HG03558 (cell line): Measurements from ENCODE around the gene WNK3.

Source experiments
- ATAC-seq: cut with Tn5 transposase; IDR thresholded peaks from one replicate; pipeline ENCODE4 v1.9.1; 2021; ENCODE audit warnings: moderate number of reproducible peaks; ENCODE audit not compliant: unreplicated experiment; ENCODE audit errors: extremely low read depth

Gene WNK3

DNA sequence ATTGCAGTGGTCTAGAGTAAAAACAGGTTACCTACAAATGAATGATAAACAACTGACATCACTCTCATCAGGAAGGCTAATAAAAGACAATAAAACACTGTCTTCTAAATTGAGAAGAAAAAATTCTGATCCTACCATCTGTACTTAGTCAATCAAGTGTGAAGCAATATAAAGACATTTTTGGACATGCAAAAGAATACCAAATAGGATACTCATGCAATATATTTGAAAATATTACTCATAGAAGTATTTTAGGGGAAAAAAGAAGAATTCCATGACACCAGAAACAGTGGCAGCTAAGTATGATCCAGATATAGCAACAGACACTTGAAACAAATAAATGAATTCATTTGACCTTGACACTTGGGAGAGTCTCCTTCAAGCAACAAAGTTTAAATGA lies 111.0 kb downstream of the WNK3 start:
- no peak for ATAC-seq

DNA sequence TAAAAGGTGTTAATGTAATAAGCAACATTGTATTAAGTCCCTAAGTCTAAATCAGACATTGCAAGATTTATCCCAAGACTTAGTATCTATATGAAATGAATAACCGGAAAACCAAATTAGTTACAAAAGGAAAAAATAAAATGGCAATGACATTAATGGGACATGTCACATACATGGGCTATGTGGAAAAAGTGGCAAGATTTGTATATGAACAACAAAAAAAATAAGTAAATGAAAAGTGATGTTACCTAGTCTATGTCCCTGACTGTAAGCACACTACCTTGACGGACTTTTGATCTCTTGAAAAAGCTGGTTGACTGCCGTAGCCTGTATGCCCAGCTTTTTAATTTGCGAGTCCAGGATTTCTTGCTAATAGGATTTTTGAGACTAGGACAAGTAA lies 119.3 kb downstream of the WNK3 start:
- no peak for ATAC-seq

DNA sequence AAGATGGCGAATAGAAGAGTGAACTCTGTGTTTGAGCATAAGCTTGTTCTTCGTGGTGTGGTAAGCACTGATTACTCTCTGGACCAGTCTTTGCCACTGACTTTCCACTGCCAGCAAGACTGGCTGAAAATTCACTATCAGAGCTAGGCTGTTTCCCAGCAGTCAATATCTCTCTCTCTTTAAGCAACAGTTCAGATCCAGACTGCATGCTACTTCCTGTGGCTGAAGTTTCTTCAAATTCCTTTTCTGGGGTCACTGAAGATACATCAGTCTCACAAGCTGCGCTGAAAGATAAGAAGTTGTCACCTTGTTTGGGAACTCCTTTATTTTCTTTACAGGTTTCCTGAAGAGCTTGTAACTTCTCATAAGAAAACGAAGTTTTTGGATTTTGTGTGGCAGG lies 120.8 kb downstream of the WNK3 start:
- ATAC-seq = no peak

DNA sequence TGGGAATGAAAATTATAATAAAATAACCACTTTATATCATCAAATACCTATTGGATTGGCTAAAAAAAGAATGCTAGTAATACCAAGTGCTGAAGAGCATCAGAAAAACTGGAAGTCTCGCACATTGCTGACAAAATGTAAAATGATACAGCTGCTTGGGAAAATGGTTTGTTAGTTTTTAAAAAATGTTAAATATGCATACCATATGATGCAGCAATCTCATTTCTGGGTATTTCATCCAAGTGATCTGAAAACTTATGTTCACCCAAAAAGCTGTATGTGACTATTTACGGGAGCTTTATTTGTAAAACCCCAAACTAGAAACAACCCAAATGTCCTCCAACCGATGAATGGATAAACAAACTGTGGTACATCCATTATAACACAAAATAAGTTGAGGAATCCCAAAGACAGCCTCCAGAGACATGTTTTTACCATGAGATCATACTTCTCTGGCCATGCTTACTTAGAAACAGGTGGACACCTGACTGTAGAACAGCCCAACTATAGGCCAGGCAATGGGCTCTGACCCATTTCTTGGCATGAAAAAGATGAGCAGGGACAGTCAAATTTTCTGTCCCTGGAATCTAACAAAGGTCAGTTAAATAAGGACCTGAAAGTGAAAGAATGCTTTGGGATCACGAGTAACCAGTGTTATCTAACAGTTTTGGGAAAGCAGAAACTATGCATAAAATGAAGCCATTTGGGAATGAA lies 127.3 kb downstream of the WNK3 start:
- no peak for ATAC-seq

DNA sequence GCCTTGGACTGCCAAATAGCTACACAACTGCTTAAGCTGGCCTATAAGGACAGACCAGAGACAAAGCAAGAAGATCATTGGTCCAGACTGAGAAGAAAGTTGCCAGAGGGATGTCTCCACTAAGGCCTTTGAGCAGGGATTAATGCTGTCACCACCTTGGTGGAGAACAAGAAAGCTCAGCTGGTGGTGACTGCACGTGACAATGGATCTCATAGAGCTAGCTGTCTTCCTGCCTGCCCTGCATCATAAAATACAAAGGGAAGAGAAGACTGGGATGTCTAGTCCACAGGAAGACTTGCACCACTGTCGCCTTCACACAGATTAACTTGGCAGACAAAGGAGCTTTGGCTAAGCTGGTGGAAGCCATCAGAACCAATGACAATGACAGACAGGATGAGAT lies 134.3 kb downstream of the WNK3 start:
- no peak for ATAC-seq

DNA sequence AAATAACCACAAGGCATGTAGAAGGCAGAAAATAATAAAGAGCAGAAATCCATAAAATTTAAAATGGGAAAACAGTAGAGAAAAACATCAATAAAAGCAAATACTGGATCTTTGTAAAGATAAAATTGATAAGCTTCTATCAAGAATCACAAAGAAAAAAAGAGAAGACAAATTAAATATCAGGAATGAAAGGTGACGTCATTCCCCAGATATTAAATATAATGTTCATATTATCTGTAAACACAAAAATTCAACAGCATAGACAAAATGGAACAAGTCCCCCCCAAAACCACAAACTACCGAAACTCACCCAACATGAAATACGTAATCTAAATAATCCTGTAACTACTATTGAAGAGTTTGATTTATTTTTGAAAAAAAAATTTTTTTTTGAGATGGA lies 144.2 kb downstream of the WNK3 start:
- ATAC-seq = no peak

DNA sequence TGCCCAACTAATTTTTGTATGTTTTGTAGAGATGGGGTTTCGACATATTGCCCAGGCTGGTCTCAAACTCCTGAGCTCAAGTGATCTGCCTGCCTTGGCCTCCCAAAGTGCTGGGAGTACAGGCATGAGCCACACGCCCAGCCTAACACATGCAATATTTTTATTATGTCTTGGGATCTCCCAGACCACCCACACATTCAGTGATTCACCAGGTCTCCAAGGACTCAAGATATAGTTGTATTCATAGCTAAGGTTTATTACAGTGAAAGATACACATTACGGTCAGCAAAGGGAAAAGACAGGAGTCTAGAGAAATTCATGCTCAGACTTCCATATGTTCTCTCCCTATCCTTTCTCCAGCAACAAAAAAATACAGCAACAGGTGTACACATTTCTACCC lies 149.3 kb downstream of the WNK3 start:
- no peak for ATAC-seq

DNA sequence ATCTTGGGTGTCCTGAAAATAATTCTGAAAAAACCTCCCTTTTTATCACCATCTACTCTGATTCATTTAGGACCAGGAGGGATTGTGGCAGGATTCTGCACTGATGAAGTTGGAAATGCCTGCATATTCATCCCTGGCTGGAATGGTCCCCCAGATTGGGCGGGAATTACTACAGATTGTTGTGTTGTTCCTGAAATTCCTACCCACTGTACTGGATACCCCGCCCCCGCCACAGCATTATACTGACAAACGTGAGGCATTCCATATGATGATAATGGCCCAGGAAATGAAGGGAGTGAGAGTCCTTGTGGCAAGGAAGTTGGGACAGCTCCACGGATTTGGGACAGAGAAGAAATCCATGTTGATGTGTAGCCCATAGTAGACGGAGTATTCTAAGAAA lies 159.6 kb downstream of the WNK3 start:
- no peak for ATAC-seq

DNA sequence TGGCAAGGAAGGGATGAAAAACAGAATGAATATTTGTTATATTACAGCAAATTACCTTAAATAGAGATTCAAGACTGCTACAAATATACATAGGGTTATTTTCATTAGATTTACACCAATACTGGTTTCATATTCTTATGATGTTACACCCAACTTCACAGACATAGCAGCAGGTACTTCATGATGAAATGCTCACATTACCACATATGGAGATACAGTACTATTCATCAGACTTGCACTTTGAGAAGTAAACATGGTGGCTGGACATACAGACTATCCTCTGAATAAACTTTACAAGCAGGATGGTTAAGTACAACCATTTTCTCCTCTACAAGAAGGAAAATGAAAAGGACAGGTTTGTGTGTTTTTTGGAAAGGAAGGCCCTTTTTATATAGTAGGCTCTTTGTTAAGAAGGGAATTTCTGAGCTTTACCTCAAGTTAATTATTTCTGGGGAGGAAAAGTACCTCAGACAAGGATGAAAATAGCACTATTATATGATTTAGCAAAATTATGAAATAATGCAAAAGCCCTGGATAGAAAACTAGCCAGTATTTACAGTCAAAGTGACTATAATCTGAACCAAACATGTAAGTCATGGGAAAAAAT lies 162.8 kb downstream of the WNK3 start:
- no peak for ATAC-seq

DNA sequence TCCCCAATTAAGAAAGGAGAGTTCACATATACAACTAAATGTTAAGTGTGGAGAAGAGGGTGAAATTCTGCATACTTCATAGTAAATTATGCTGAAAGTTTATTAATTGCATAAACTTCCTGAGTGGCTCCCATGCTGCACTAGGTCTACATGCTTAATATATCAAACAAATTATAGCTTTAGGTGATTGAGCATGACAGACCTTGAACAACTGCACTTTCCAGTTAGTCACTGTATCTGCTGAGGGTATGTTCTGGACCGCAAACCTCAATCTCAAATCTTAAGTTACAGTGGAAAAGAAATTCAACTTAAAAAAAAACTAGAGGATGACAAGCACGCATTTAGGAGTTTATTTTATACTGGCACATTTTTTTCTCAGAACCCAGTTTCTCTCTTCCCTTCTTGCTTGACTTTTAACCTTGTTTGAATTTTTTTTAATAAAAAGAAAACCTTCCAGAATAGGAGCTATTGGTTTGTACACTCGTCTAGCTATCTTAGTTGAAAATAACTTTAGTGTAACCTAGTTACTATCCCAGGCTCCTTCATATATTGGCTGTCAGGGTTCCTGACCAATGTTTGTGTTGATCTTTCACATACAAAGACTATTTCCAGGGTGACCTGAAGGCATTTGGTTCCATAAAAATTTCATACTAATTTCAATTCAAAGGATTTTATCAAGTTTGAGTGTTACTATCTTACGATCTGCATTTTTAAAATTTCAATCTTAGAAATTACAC lies 164.6 kb downstream of the WNK3 start:
- no peak for ATAC-seq

DNA sequence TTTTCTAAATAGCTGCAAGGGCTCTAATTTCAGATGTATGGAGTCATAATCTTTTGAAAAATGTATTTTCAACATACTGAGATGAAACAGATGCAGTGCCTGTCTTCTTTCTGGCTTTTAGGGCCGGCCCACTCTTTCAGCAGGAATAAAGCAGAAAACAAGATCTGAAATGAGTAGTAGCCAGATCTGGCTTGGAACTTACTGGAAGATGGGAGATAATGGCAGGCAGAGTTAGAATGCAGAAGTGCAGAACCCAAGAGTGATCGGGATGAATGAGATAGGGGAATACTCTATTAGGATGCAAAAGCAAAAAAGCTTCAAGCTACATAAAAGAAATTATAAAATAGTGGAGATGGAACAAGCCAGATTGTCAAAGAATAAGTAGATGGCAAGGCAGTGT lies 173.4 kb downstream of the WNK3 start:
- no peak for ATAC-seq

DNA sequence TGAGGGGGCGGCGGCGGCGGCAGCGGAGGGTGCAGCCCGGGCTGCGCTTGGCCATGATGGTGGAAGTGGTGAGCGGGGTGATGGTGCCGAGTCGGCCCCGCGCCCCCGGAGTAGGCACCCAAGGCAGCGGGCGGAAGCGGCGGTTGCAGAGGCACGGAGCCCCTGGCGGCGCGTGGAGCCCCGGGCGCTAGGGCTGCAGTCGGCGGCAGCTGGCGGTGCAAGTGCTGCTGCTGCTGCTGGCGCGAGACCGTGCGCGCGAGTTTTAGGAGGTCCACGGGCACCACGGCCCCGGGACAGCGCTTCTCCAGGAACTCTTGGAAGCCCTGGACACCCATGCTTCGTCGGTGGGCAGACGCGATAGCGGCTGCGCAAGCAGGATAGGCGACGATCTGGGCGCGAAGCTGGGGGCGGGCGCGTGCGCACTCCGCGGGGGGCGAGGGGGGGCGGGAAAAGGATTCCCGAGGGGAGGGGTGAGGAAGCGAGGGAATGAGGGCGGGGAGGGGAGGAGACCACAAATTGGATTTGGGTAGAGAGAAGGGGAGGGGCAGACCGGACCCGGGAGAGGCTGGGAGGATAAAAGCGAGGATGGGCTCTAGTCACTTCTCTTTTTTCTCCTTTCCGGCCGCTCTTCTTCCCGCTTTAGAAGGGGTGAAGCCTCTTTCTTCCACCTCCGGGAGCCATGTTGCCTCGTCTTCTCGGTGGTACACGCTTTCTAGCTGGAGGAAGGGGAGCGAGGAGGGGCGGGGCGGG lies 174.8 kb downstream of the WNK3 start, which contains the start of gene FAM120C:
Gene FAM120C, minus strand, starts transcription at position 391 of the 750 bp plus-strand sequence. Its CDS starts 56 bp downstream, at position 335.
- no peak for ATAC-seq

DNA sequence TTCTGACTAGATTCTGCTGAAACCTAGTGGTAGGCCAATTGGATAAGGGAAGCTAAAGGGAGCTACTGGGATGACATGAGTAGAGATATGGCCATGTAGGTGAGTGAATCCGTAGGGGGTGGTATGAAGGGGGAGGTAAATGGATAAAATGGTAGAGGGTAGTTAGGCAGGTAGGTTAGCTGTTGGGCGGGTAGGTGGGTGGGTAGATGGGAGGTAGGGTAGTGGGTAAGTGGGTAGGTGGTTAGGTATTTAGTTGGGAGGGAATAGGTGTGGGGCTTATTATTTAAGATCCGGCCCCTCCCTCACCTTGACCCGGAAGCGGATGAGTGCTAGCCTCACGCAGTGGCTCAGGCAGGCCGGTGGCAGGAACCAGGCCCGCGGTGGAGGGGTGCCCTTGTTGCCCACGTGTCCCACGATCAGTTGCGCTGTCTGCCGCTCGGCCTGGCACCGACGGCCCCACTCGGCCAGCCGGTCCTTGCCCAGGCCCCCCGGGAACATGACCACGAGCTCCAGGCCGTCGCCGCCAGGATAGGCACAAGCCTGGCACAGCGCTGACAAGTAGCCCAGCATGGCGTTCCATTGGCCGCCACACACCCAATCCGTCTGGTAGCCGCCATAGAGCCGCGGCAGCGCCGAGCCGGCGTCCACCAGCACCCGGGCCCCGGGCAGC lies 175.5 kb downstream of the WNK3 start:
- peak; percentile 40 for ATAC-seq

DNA sequence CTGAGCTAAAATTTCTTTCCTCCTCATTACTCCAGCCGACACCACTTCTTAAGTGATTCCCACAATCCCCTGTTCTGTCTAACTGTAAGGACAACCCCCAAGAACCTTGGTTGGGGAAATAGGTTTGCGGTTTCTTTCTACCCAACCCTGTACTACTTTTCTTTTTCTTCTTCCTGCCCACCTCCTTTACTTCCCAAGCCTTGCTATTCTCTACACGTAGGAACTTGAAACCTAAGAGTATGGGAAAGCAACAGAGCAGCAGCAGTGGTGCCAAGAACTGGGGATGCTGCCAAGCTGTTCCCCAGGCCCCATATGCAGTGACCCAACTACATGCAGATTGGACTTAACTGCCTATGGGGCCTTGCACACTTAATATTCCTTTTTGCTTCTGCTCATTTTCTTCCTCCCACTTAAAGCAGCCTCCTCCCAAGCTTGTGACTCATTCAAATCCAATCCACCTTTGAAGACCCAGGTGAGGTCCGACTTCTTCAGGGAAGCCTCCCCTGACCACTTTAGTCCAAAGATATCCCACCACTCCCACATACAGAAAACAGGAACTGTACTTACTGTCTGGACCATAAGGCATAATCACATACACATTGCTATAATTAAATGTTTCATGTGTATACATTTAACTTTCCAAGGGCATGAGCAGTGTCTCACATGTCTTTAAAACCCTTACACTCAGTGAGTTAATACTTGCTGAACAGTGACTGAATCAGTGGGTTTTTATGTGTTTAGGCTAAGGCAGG lies 176.5 kb downstream of the WNK3 start:
- ATAC-seq = no peak

DNA sequence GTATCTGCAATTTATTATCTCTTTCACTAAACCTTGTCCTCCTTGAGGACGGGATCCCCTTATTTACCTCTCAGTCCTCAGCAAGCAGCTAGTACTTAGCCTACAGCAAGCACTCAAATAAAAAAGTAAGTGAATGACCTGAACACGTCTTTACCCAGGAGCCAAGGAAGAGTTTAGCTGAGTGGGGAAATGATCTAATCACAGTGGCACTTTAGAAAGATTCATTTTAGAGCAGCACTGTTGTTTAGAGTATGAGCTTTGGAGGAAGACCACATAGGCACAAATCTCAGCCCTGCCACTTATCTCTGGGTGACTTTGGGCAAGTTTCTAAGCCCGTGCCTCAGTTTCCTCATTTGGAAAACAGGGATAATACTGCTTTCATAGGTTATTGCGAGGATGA lies 177.4 kb downstream of the WNK3 start:
- ATAC-seq = no peak

DNA sequence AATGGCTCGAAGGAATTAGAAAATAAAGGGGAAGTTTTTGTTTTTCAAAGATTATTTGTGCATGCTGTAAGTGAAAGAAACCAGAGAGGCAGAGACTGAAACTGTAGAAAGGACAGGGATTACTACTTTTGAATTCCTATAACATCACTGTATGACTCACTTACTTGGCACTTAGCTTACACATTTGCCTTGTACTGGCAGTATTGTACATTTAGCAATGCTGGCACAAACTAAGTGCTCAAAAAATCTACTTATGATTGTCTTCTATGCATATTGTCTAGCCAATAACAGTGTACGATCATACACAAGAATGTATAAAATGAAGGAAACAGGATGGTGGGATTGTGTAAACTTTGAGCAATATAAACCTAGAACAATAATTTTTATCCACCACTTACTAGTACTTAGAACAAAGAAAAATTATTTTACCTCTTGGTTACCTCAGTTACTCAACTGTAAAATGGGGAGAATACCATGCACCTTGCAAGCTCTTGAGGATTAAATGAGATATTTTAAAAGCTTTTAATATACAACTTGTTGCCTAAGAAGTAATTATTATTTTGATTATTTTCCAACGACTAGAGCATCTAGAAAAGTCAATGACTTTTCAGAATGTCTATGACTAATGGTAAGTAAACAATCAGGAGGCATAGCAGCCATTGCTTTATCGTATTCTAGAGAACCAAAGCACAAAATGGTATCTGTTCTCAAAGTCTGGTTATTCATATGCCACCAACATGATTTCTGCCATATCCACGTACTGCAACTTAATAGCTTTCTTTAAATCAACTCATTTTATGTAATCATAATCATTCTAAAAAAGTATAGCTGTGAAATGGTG lies 179.5 kb downstream of the WNK3 start:
- no peak for ATAC-seq

DNA sequence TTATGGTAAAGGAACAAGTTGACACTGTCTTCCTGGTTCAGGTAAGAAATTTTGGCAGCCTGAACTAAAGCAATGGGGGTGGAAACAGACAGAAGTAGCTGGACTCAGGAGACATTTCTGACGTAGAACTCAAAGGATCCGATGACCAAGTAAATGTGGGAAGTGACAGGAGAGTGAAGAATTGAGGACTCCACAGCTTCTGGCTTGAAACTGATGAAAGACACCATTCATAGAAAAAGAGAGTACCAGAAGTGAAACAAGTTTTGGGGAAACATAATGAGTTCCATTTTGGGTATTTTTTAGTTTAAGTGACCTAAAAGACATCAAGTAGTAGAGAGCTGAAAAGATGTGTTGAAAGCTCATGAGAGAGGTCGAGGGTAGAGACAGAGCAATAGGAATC lies 180.5 kb downstream of the WNK3 start:
- no peak for ATAC-seq

DNA sequence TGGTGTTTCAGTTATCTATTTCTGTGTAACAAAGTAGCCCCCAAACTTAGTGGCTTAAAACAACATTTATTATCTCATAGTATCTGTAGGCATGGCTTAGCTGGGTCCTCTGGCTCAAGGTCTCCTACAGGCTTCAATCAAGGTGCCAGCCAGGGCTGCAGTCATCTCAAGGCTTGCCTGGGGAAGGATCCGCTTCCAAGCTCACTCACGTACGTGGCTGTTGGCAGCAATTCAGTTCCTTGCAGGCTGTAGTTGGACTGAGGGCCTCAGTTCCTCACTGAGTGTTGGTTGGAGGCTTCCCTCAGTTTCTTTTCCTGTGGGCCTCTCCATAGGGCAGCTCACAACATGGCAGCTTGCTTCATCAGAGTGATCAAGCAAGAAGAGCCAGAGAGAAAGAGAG lies 184.1 kb downstream of the WNK3 start:
- ATAC-seq = no peak

DNA sequence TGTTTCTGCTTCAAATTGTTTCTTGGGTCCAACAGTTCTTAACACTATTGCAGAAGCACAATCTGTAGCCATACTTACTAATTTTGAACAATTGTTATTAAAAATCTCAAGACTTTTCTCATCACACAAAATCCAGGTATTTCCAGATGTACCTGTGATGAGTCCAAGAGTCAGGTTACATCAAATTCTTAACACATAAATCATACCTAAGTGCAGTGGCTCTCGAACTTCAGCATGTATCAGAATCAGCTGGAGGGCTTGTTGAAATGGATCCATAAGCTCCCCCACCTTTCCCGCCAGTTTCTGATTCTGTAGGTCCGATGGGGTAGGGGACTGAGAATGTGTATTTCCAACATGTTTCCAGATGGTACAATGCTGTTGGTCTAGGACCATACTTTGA lies 185.4 kb downstream of the WNK3 start:
- ATAC-seq = no peak
